ENCODE data around the gene ACTL7A. TPM values are rescaled to one million over a fixed set of nuclear protein-coding genes. Genes with fewer than 3 reads are reported as not detected.
A peak's percentile ranks its signal among the peaks of the same experiment; 100 is the strongest.

Gene ACTL7A
- total and polyA plus RNA-seq, 2 of the 13 experiments (the other 11 are each of a cell fraction or from before 2014, with no cell fraction given), result not detected

GRCh38 chr9:108885643-108886348 is 23.7 kb downstream of the ACTL7A start (continued):
- TF ChIP-seq ZBTB14 (CRISPR knock-in tag; IDR thresholded peaks at IDR 0.05), result no peak
- TF ChIP-seq TARDBP (CRISPR knock-in tag; IDR thresholded peaks at IDR 0.05), result peak; percentile 95
- TF ChIP-seq ZNF773 (CRISPR knock-in tag; IDR thresholded peaks at IDR 0.05; ENCODE audit: borderline replicate concordance), result no peak
- TF ChIP-seq SOX5 (CRISPR knock-in tag; IDR thresholded peaks at IDR 0.05; ENCODE audit: borderline replicate concordance), result peak; percentile 96
- TF ChIP-seq SRY (CRISPR knock-in tag; IDR thresholded peaks at IDR 0.05), result no peak; the same call in 1 of the 2 replicates
- peak; percentile 64; the same call in 1 of the 2 replicates for TF ChIP-seq DR1 (CRISPR knock-in tag; IDR thresholded peaks at IDR 0.05)
- TF ChIP-seq BCL3 (CRISPR knock-in tag; IDR thresholded peaks at IDR 0.05), result peak; percentile 90; the same call in 1 of the 2 replicates
- TF ChIP-seq ARID4A (CRISPR knock-in tag; IDR thresholded peaks at IDR 0.05; ENCODE audit: borderline replicate concordance), result peak; percentile 70; the same call in 1 of the 2 replicates
- no peak for TF ChIP-seq JARID2 (CRISPR knock-in tag; IDR thresholded peaks at IDR 0.05; ENCODE audit: insufficient replicate concordance)
- peak; percentile 87 for TF ChIP-seq HIC2 (CRISPR knock-in tag; IDR thresholded peaks at IDR 0.05; ENCODE audit: low read depth)
- TF ChIP-seq HDAC2 (CRISPR knock-in tag; IDR thresholded peaks at IDR 0.05), result peak; percentile 99
- TF ChIP-seq GMEB1 (CRISPR knock-in tag; IDR thresholded peaks at IDR 0.05; ENCODE audit: borderline replicate concordance), result peak; percentile 54; the same call in 1 of the 2 replicates
- no peak for TF ChIP-seq PRPF4 (IDR thresholded peaks at IDR 0.05; ENCODE audit: low read depth, low read length, poor library complexity, severe bottlenecking)
- TF ChIP-seq BCL6 (CRISPR knock-in tag; IDR thresholded peaks at IDR 0.05), result peak; percentile 95
- no peak; the same call in 1 of the 2 replicates for TF ChIP-seq TFDP1 (CRISPR knock-in tag; IDR thresholded peaks at IDR 0.05; ENCODE audit: borderline replicate concordance)
- TF ChIP-seq ZKSCAN5 (CRISPR knock-in tag; IDR thresholded peaks at IDR 0.05), result no peak

Data from HepG2 (cell line).